Measurements from ENCODE around the gene ANAPC4. TPM values are rescaled to one million over a fixed set of nuclear protein-coding genes. Genes with fewer than 3 reads are reported as not detected.

ANAPC4 gene
- total and polyA plus RNA-seq, 2 of the 4 experiments (the other 2 are of a cell fraction): 12.4 to 18.3 TPM

- H3K36me3 ChIP-seq (ENCODE audit: control insufficient read depth, insufficient read depth, low read length): peaks cover 1% of the 10 kb centered on the region; the same call in 1 of the 2 replicates
- no peak overlapping the region for H3K9ac ChIP-seq (ENCODE audit: low read depth, low read length)
- H3K79me1 ChIP-seq (ENCODE audit: low read depth in 1 of 2, low read length in 2 of 2): no peaks in the 10 kb centered on the region
- dilution Hi-C loops (cut with HindIII; ENCODE audit: low sequenced_read_pairs, unreplicated experiment) (no loop called here), in situ Hi-C loops (cut with MboI; ENCODE audit: low sequenced_read_pairs) (no loop called here), intact Hi-C loops (cut with micrococcal nuclease) (no loop called here)
- H3K56ac ChIP-seq (ENCODE audit: extremely low read depth, insufficient read depth, low read length): no peak overlapping the region
- H3K27me3 ChIP-seq (ENCODE audit: control insufficient read depth, insufficient read depth, low read length): no peaks in the 10 kb centered on the region
- H3K23ac ChIP-seq (ENCODE audit: low read depth, low read length): no peak overlapping the region
- H4K20me1 ChIP-seq (ENCODE audit: insufficient read depth, low read length): no peaks in the 10 kb centered on the region
- H3K4me2 ChIP-seq (ENCODE audit: low read depth, low read length): no peak overlapping the region
- no peak overlapping the region for H2AFZ ChIP-seq (replicated peaks; ENCODE audit: low read length, poor library complexity)
- H3K4ac ChIP-seq (ENCODE audit: low read depth, low read length): no peak overlapping the region
- no peak overlapping the region for H2AK5ac ChIP-seq (ENCODE audit: low read depth, low read length)
- H3K4me3 ChIP-seq (ENCODE audit: insufficient read depth, low read depth, low read length): no peak overlapping the region
- no peak overlapping the region for H2AK9ac ChIP-seq (replicated peaks; ENCODE audit: low read depth, low read length, poor library complexity)
- H4K8ac ChIP-seq (ENCODE audit: low read depth in 2 of 2, low read length in 2 of 2): no peak overlapping the region
- H2BK5ac ChIP-seq (ENCODE audit: low read depth, low read length, poor library complexity, severe bottlenecking): no peak overlapping the region
- TF ChIP-seq FOS (IDR thresholded peaks at IDR 0.05; ENCODE audit: low read depth, low read length): no peak
- TF ChIP-seq NFE2L2 (IDR thresholded peaks at IDR 0.05; ENCODE audit: low read depth, low read length): no peak
- TF ChIP-seq RFX5 (IDR thresholded peaks at IDR 0.05; ENCODE audit: low read depth, low read length): no peak
- no peak for TF ChIP-seq POLR2A (IDR thresholded peaks at IDR 0.05; ENCODE audit: low read depth, low read length)
- no peak for TF ChIP-seq CTCF (conservative IDR thresholded peaks at IDR 0.05; ENCODE audit: low read depth, low read length)
- TF ChIP-seq RAD21 (IDR thresholded peaks at IDR 0.05; ENCODE audit: low read length): no peak
- H2BK15ac ChIP-seq (ENCODE audit: low read depth, low read length): no peak overlapping the region
- POLR2A ChIA-PET (ENCODE audit: unreplicated experiment): no interaction called here
- no peak overlapping the region for H3K27ac ChIP-seq (ENCODE audit: insufficient read depth, low read length)
- H4K91ac ChIP-seq (ENCODE audit: insufficient read depth, low read depth, low read length): no peak overlapping the region
- CTCF ChIA-PET: no interaction called here
- no TSS peak for BruUV-seq (replicated peaks)
- no peak overlapping the region for H2BK20ac ChIP-seq (ENCODE audit: low read depth, low read length)
- no peaks in the 10 kb centered on the region; the same call in 1 of the 2 replicates for H3K9me1 ChIP-seq (ENCODE audit: insufficient read depth, low read length)
- ATAC-seq (ENCODE audit: low read depth): no peak
- H3K18ac ChIP-seq (ENCODE audit: low read depth, low read length): no peak overlapping the region
- H3K14ac ChIP-seq (replicated peaks; ENCODE audit: low read depth, low read length): no peak overlapping the region
- H4K5ac ChIP-seq (ENCODE audit: low read depth, low read length): no peak overlapping the region
- H3K9me3 ChIP-seq (ENCODE audit: control insufficient read depth, insufficient read depth, low read length): no peaks in the 10 kb centered on the region
- H2BK120ac ChIP-seq (ENCODE audit: low read depth, low read length): no peak overlapping the region
- no peak for DNase-seq
- WGBS, 2 experiments (ENCODE audit: extremely low coverage in 2 of 2, insufficient read length in 1 of 2): no CpG with 5 or more reads among the region's 1 CpG
- H3K4me1 ChIP-seq (ENCODE audit: control insufficient read depth, insufficient read depth, low read length): no peaks in the 10 kb centered on the region
Measured at GRCh38 chr4:25423548-25423947, 46.5 kb downstream of the ANAPC4 start.
